ENCODE data around the gene MAPK7. TPM values are rescaled to one million over a fixed set of nuclear protein-coding genes. Genes with fewer than 3 reads are reported as not detected.

MAPK7 gene
- total RNA-seq, 4 donors from 2014 or later: 7.3 to 12.5 (median 10.4) TPM

GRCh38 chr17:19357351-19357750, 20.9 kb upstream of the MAPK7 start:
- ATAC-seq: no peak
- intact Hi-C loops (cut with DNase I; ENCODE audit: low total_unique reads): no loop called here
- in situ Hi-C loops (cut with MboI; ENCODE audit: low sequenced_read_pairs in 4 of 4): loop anchor here (25.0 kb wide), 2 partner anchors 280 to 405 kb away; partner anchors contain the start of gene ALDH3A2 (in 1 of the 4)

GRCh38 chr17:19357761-19358160, 20.5 kb upstream of the MAPK7 start:
- Histone ChIP-seq H3K4me3 (no peak overlapping the region), H3K4me1 (peaks cover 4 to 5% of the 10 kb centered on the region in 2 donors), H3K36me3 (no peaks in the 10 kb centered on the region), H3K27ac (no peak overlapping the region), H3K27me3 (no peaks in the 10 kb centered on the region), H3K9me3 (no peaks in the 10 kb centered on the region)
- DNase-seq (no peak), ATAC-seq (no peak)
- intact Hi-C loops (cut with DNase I; ENCODE audit: low total_unique reads): no loop called here
- in situ Hi-C loops (cut with MboI; ENCODE audit: low sequenced_read_pairs in 4 of 4): loop anchor here (25.0 kb wide), 2 partner anchors 280 to 405 kb away; partner anchors contain the start of gene ALDH3A2 (in 1 of the 4)
- TF ChIP-seq POLR2A (IDR thresholded peaks at IDR 0.05) (no peak), CTCF (IDR thresholded peaks at IDR 0.05 in 4 of 5, conservative IDR thresholded peaks at IDR 0.05 in 1 of 5) (no peak)

More at GRCh38 chr17:19357351-19357750, 20.9 kb upstream of the MAPK7 start:
- H3K4me1 ChIP-seq: peaks cover 4 to 5% of the 10 kb centered on the region in 2 donors
- H3K27ac ChIP-seq: no peak overlapping the region
- no peak for DNase-seq
- TF ChIP-seq CTCF (IDR thresholded peaks at IDR 0.05 in 4 of 5, conservative IDR thresholded peaks at IDR 0.05 in 1 of 5) (no peak), POLR2A (IDR thresholded peaks at IDR 0.05) (no peak)
- no peak overlapping the region for H3K4me3 ChIP-seq
- H3K9me3 ChIP-seq: no peaks in the 10 kb centered on the region
- no peaks in the 10 kb centered on the region for H3K36me3 ChIP-seq
- H3K27me3 ChIP-seq: no peaks in the 10 kb centered on the region

- H3K27me3 ChIP-seq: no peaks in the 10 kb centered on the region
- TF ChIP-seq CTCF (IDR thresholded peaks at IDR 0.05 in 4 of 5, conservative IDR thresholded peaks at IDR 0.05 in 1 of 5) (no peak), POLR2A (IDR thresholded peaks at IDR 0.05) (no peak)
- no peaks in the 10 kb centered on the region for H3K36me3 ChIP-seq
- no peak for ATAC-seq
- H3K9me3 ChIP-seq: no peaks in the 10 kb centered on the region
- peaks cover 4 to 9% of the 10 kb centered on the region in 2 donors for H3K4me1 ChIP-seq
- H3K4me3 ChIP-seq: no peak overlapping the region
- DNase-seq: no peak
- H3K27ac ChIP-seq: no peak overlapping the region
- in situ Hi-C loops (cut with MboI; ENCODE audit: low sequenced_read_pairs in 4 of 4) (loop anchor here (25.0 kb wide), 2 partner anchors 278 to 403 kb away; partner anchors contain the start of gene ALDH3A2 (in 1 of the 4)), intact Hi-C loops (cut with DNase I; ENCODE audit: low total_unique reads) (no loop called here)
These were observed 19.1 kb upstream of the MAPK7 start for GRCh38 chr17:19359151-19359550.

GRCh38 chr17:19359856-19360255, 18.4 kb upstream of the MAPK7 start:
- intact Hi-C loops (cut with DNase I; ENCODE audit: low total_unique reads): loop anchor here (5.0 kb wide), 2 partner anchors 287 to 392 kb away; partner anchors contain the start of gene ALDH3A2
- Histone ChIP-seq H3K4me1 (peaks cover 4 to 9% of the 10 kb centered on the region in 2 donors), H3K27me3 (no peaks in the 10 kb centered on the region), H3K4me3 (no peak overlapping the region), H3K36me3 (no peaks in the 10 kb centered on the region), H3K27ac (no peak overlapping the region), H3K9me3 (no peaks in the 10 kb centered on the region)
- ATAC-seq (no peak), DNase-seq (no peak)
- in situ Hi-C loops (cut with MboI; ENCODE audit: low sequenced_read_pairs in 4 of 4): loop anchor here (5.0 to 25.0 kb wide), 4 partner anchors 87 to 405 kb away; partner anchors contain the start of gene ALDH3A2 (in 1 of the 4)
- no peak for TF ChIP-seq CTCF (IDR thresholded peaks at IDR 0.05 in 4 of 5, conservative IDR thresholded peaks at IDR 0.05 in 1 of 5)
- no peak for TF ChIP-seq POLR2A (IDR thresholded peaks at IDR 0.05)

Data from gastrocnemius medialis (tissue), 4 donors.